ENCODE results near the gene ADIG.

- TF ChIP-seq CTCF (IDR thresholded peaks at IDR 0.05): no peak
- no peak for TF ChIP-seq POLR2A (IDR thresholded peaks at IDR 0.05)
Measured at GRCh38 chr20:38543014-38543906, 37.7 kb upstream of the ADIG start.
